CD4-positive, alpha-beta T cell treated with Interleukin-1 beta for 1 hour (primary cell): ENCODE measurements around the gene DOC2B.
"Not testable (repeated sequence)": the region's sequence is repeated elsewhere in the genome, so short reads cannot be mapped to it uniquely, and the experiment has no call there.

ENCODE experiments used
- DNase-seq, 2 donors: peaks; one replicate each; pipeline ENCODE4 v3.0.0-alpha.2; 2020 to 2022

Gene DOC2B

GRCh38 chr17:210402-210801 is 29.0 kb upstream of the DOC2B start:
- no peak for DNase-seq

GRCh38 chr17:208429-208828 is 27.0 kb upstream of the DOC2B start:
- DNase-seq: no peak

- no peak for DNase-seq
Measured at GRCh38 chr17:207775-208174, 26.3 kb upstream of the DOC2B start.

- DNase-seq: no peak
Measured at GRCh38 chr17:206941-207560, 25.6 kb upstream of the DOC2B start.

- DNase-seq: not testable (repeated sequence)
Measured at GRCh38 chr17:206484-206883, 25.0 kb upstream of the DOC2B start.

- no peak for DNase-seq
Measured at GRCh38 chr17:205817-206216, 24.4 kb upstream of the DOC2B start.

- no peak for DNase-seq
Measured at GRCh38 chr17:205148-205669, 23.8 kb upstream of the DOC2B start.

- DNase-seq: no peak
Measured at GRCh38 chr17:204427-205147, 23.1 kb upstream of the DOC2B start.

GRCh38 chr17:202501-202951 is 21.1 kb upstream of the DOC2B start:
- DNase-seq: no peak

- DNase-seq: not testable (repeated sequence)
Measured at GRCh38 chr17:201736-202135, 20.3 kb upstream of the DOC2B start.

GRCh38 chr17:201257-201656 is 19.8 kb upstream of the DOC2B start:
- DNase-seq: not testable (repeated sequence)

GRCh38 chr17:200586-200985 is 19.1 kb upstream of the DOC2B start:
- DNase-seq: no peak

- no peak for DNase-seq
Measured at GRCh38 chr17:199806-200545, 18.5 kb upstream of the DOC2B start.

GRCh38 chr17:199191-199604 is 17.7 kb upstream of the DOC2B start:
- no peak for DNase-seq

GRCh38 chr17:198225-198624 is 16.8 kb upstream of the DOC2B start:
- not testable (repeated sequence) for DNase-seq

GRCh38 chr17:197352-197751 is 15.9 kb upstream of the DOC2B start:
- no peak for DNase-seq

- DNase-seq: no peak
Measured at GRCh38 chr17:194828-195602, 13.6 kb upstream of the DOC2B start.

- DNase-seq: no peak
Measured at GRCh38 chr17:193841-194806, 12.7 kb upstream of the DOC2B start.

- no peak for DNase-seq
Measured at GRCh38 chr17:193426-193810, 12.0 kb upstream of the DOC2B start.

- no peak for DNase-seq
Measured at GRCh38 chr17:192666-193425, 11.4 kb upstream of the DOC2B start.

GRCh38 chr17:189444-189843 is 8.0 kb upstream of the DOC2B start:
- DNase-seq: no peak
